HEK293 (cell line): ENCODE results near the gene TK2.

Experiments used
- BCL11B ChIP-seq: fragments of 450-650 bp; formaldehyde crosslinking; IDR thresholded peaks from 2 replicates; pipeline ENCODE4 v1.5.1; 2016; ENCODE audit warnings: low read depth, missing biosample characterization, missing genetic modification characterization
- GFI1B ChIP-seq: fragments of 450-650 bp; formaldehyde crosslinking; IDR thresholded peaks from 2 replicates; pipeline ENCODE4 v1.5.1; 2016; ENCODE audit warnings: missing biosample characterization, missing genetic modification characterization
- KLF16 ChIP-seq: fragments of 450-650 bp; formaldehyde crosslinking; IDR thresholded peaks from 2 replicates; pipeline ENCODE4 v1.5.1; 2017; ENCODE audit warnings: missing biosample characterization, missing genetic modification characterization
- MEIS1 ChIP-seq: sonication (generic); formaldehyde crosslinking; IDR thresholded peaks from 2 replicates; pipeline ENCODE4 v1.8.1; 2022; ENCODE audit warnings: missing genetic modification reagents, mild to moderate bottlenecking, borderline replicate concordance
- MYNN ChIP-seq: fragments of 450-650 bp; formaldehyde crosslinking; IDR thresholded peaks from 2 replicates; pipeline ENCODE4 v1.5.1; 2016; ENCODE audit warnings: missing biosample characterization, missing genetic modification characterization, borderline replicate concordance
- PATZ1 ChIP-seq: fragments of 450-650 bp; formaldehyde crosslinking; IDR thresholded peaks from 2 replicates; pipeline ENCODE4 v1.5.1; 2016; ENCODE audit warnings: missing biosample characterization, missing genetic modification characterization
- PRDM1 ChIP-seq: fragments of 450-650 bp; formaldehyde crosslinking; IDR thresholded peaks from 2 replicates; pipeline ENCODE4; 2016; ENCODE audit warnings: missing biosample characterization, missing genetic modification characterization
- SCRT1 ChIP-seq: fragments of 450-650 bp; formaldehyde crosslinking; IDR thresholded peaks from 2 replicates; pipeline ENCODE4 v1.5.1; 2016; ENCODE audit warnings: missing biosample characterization, missing genetic modification characterization, borderline replicate concordance
- ZBTB21 ChIP-seq: fragments of 450-650 bp; formaldehyde crosslinking; IDR thresholded peaks from 2 replicates; pipeline ENCODE4 v1.5.1; 2017; ENCODE audit warnings: missing biosample characterization, missing genetic modification characterization
- ZFP37 ChIP-seq: fragments of 450-650 bp; formaldehyde crosslinking; IDR thresholded peaks from 2 replicates; pipeline ENCODE4 v1.5.1; 2016; ENCODE audit warnings: missing biosample characterization, missing genetic modification characterization
- ZIC2 ChIP-seq: fragments of 450-650 bp; formaldehyde crosslinking; IDR thresholded peaks from 2 replicates; pipeline ENCODE4 v1.5.1; 2016; ENCODE audit warnings: missing biosample characterization, missing genetic modification characterization
- ZNF114 ChIP-seq: fragments of 450-650 bp; formaldehyde crosslinking; IDR thresholded peaks from 2 replicates; pipeline ENCODE4 v1.5.0; 2017; ENCODE audit warnings: missing biosample characterization, missing genetic modification characterization
- ZNF138 ChIP-seq: fragments of 450-650 bp; formaldehyde crosslinking; IDR thresholded peaks from 2 replicates; pipeline ENCODE4 v1.5.1; 2016; ENCODE audit warnings: missing biosample characterization, missing genetic modification characterization, borderline replicate concordance
- ZNF148 ChIP-seq: fragments of 450-650 bp; formaldehyde crosslinking; IDR thresholded peaks from 2 replicates; pipeline ENCODE4 v1.5.0; 2017; ENCODE audit warnings: missing biosample characterization, missing genetic modification characterization, borderline replicate concordance
- ZNF169 ChIP-seq: fragments of 450-650 bp; formaldehyde crosslinking; IDR thresholded peaks from 2 replicates; pipeline ENCODE4 v1.5.1; 2016; ENCODE audit warnings: missing biosample characterization, missing genetic modification characterization
- ZNF221 ChIP-seq: fragments of 450-650 bp; formaldehyde crosslinking; IDR thresholded peaks from 2 replicates; pipeline ENCODE4 v1.5.1; 2017; ENCODE audit warnings: missing biosample characterization, missing genetic modification characterization, borderline replicate concordance
- ZNF292 ChIP-seq: fragments of 450-650 bp; formaldehyde crosslinking; IDR thresholded peaks from 2 replicates; pipeline ENCODE4 v1.5.1; 2016; ENCODE audit warnings: low read depth, missing biosample characterization, missing genetic modification characterization, borderline replicate concordance
- ZNF366 ChIP-seq: fragments of 450-650 bp; formaldehyde crosslinking; conservative IDR thresholded peaks from 2 replicates; pipeline ENCODE4 v1.5.1; 2016; ENCODE audit warnings: missing biosample characterization, missing genetic modification characterization
- ZNF398 ChIP-seq: fragments of 450-650 bp; formaldehyde crosslinking; IDR thresholded peaks from 2 replicates; pipeline ENCODE4 v1.5.1; 2017; ENCODE audit warnings: missing biosample characterization, missing genetic modification characterization
- ZNF521 ChIP-seq: fragments of 450-650 bp; formaldehyde crosslinking; IDR thresholded peaks from 2 replicates; pipeline ENCODE4 v1.5.1; 2017; ENCODE audit warnings: missing biosample characterization, mild to moderate bottlenecking, missing genetic modification characterization
- ZNF544 ChIP-seq: fragments of 450-650 bp; formaldehyde crosslinking; IDR thresholded peaks from 2 replicates; pipeline ENCODE4 v1.5.0; 2017; ENCODE audit warnings: missing biosample characterization, missing genetic modification characterization
- ZNF596 ChIP-seq: fragments of 450-650 bp; IDR thresholded peaks from 2 replicates; pipeline ENCODE4 v1.5.0; 2018; ENCODE audit warnings: missing biosample characterization, mild to moderate bottlenecking, missing genetic modification characterization, moderate library complexity
- ZNF600 ChIP-seq: fragments of 450-650 bp; formaldehyde crosslinking; IDR thresholded peaks from 2 replicates; pipeline ENCODE4 v1.5.1; 2016; ENCODE audit warnings: missing biosample characterization, missing genetic modification characterization
- ZNF610 ChIP-seq: fragments of 450-650 bp; formaldehyde crosslinking; IDR thresholded peaks from 2 replicates; pipeline ENCODE4 v1.5.1; 2016; ENCODE audit warnings: missing biosample characterization, missing genetic modification characterization, borderline replicate concordance
- ZNF645 ChIP-seq: fragments of 450-650 bp; formaldehyde crosslinking; IDR thresholded peaks from 2 replicates; pipeline ENCODE4; 2016; ENCODE audit warnings: missing biosample characterization, missing genetic modification characterization
- ZNF747 ChIP-seq: fragments of 450-650 bp; formaldehyde crosslinking; IDR thresholded peaks from 2 replicates; pipeline ENCODE4 v1.5.1; 2016; ENCODE audit warnings: missing biosample characterization, missing genetic modification characterization
- ZNF777 ChIP-seq: fragments of 450-650 bp; formaldehyde crosslinking; IDR thresholded peaks from 2 replicates; pipeline ENCODE4 v1.5.1; 2017; ENCODE audit warnings: missing biosample characterization, missing genetic modification characterization, borderline replicate concordance
- ZNF791 ChIP-seq: fragments of 450-650 bp; formaldehyde crosslinking; IDR thresholded peaks from 2 replicates; pipeline ENCODE4 v1.5.1; 2016; ENCODE audit warnings: missing biosample characterization, missing genetic modification characterization
- ZNF843 ChIP-seq: fragments of 450-650 bp; formaldehyde crosslinking; IDR thresholded peaks from 2 replicates; pipeline ENCODE4 v1.5.1; 2016; ENCODE audit warnings: missing biosample characterization, missing genetic modification characterization
- ZSCAN5A ChIP-seq: fragments of 450-650 bp; formaldehyde crosslinking; IDR thresholded peaks from 2 replicates; pipeline ENCODE4 v1.5.1; 2016; ENCODE audit warnings: missing biosample characterization, missing genetic modification characterization
- ZXDB ChIP-seq: fragments of 450-650 bp; formaldehyde crosslinking; IDR thresholded peaks from 2 replicates; pipeline ENCODE4 v1.5.1; 2016; ENCODE audit warnings: missing biosample characterization, missing genetic modification characterization

The TK2 gene

GRCh38 chr16:66549284-66550131 is at the start of gene TK2 (continued):
- TF ChIP-seq SCRT1 (tag by site-specific recombination) (0 out of 2 replicates have a peak, but pooled peaks have one; percentile 56), PRDM1 (tag by site-specific recombination) (no peak), ZNF366 (tag by site-specific recombination) (no peak), KLF16 (tag by site-specific recombination) (peak; percentile 88), ZNF747 (tag by site-specific recombination) (no peak), ZNF521 (tag by site-specific recombination) (no peak), ZXDB (tag by site-specific recombination) (no peak; the same call in 1 of the 2 replicates), ZNF777 (no peak), PATZ1 (tag by site-specific recombination) (peak; percentile 88), ZNF221 (no peak), ZFP37 (no peak), ZNF843 (0 out of 2 replicates have a peak, but pooled peaks have one; percentile 45), ZIC2 (no peak), ZNF148 (tag by site-specific recombination) (0 out of 2 replicates have a peak, but pooled peaks have one; percentile 16), GFI1B (tag by site-specific recombination) (no peak), ZNF114 (tag by site-specific recombination) (no peak), BCL11B (tag by site-specific recombination) (no peak), ZNF645 (tag by site-specific recombination) (no peak), ZNF791 (tag by site-specific recombination) (no peak), ZBTB21 (tag by site-specific recombination) (no peak), ZSCAN5A (tag by site-specific recombination) (no peak), ZNF600 (tag by site-specific recombination) (0 out of 2 replicates have a peak, but pooled peaks have one; percentile 8), ZNF544 (tag by site-specific recombination) (no peak), ZNF292 (tag by site-specific recombination) (no peak), ZNF610 (tag by site-specific recombination) (no peak), MEIS1 (CRISPR knock-in tag) (no peak), ZNF398 (tag by site-specific recombination) (peak; percentile 32; the same call in 1 of the 2 replicates), ZNF169 (no peak), MYNN (tag by site-specific recombination) (no peak), ZNF596 (tag by site-specific recombination) (peak; percentile 36; the same call in 1 of the 2 replicates), ZNF138 (no peak)
